MM.1S (cell line): Measurements from ENCODE around the gene CIT.

Source experiments
- DNase-seq: peaks from one replicate; pipeline ENCODE4 v3.0.0-alpha.2; 2015
- H2AFZ ChIP-seq: fragments of 300-600 bp; sonication (generic); 2 replicates; pipeline ENCODE4 v1.6.0; 2016; ENCODE audit warnings: antibody characterized with exemption, low read length
- H3F3A ChIP-seq: fragments of 300-600 bp; sonication (generic); 2 replicates; pipeline ENCODE4 v1.6.1; 2016; ENCODE audit warnings: mild to moderate bottlenecking, antibody characterized with exemption, low read length, moderate library complexity, mixed read lengths; ENCODE audit not compliant: insufficient read depth
- H3K27ac ChIP-seq: fragments of 300-600 bp; sonication (generic); 2 replicates; pipeline ENCODE4 v1.5.1; 2016; ENCODE audit warnings: mild to moderate bottlenecking, low read length
- H3K27me3 ChIP-seq: fragments of 300-600 bp; sonication (generic); replicated peaks from 2 replicates; pipeline ENCODE4 v1.6.0; 2016; ENCODE audit warnings: low read length; ENCODE audit not compliant: insufficient read depth
- H3K36me3 ChIP-seq: fragments of 300-600 bp; sonication (generic); replicated peaks from 2 replicates; pipeline ENCODE4 v1.6.1; 2016; ENCODE audit warnings: mild to moderate bottlenecking, low read length, mixed read lengths; ENCODE audit not compliant: insufficient read depth
- H3K4me1 ChIP-seq: fragments of 300-600 bp; sonication (generic); 2 replicates; pipeline ENCODE4 v1.6.1; 2016; ENCODE audit warnings: low read length, mixed read lengths
- H3K4me2 ChIP-seq: fragments of 300-600 bp; sonication (generic); 2 replicates; pipeline ENCODE4 v1.6.0; 2016; ENCODE audit warnings: low read depth, low read length
- H3K4me3 ChIP-seq: fragments of 300-600 bp; sonication (generic); 2 replicates; pipeline ENCODE4 v1.5.1; 2016; ENCODE audit warnings: low read length, mixed read lengths
- H3K79me2 ChIP-seq: fragments of 300-600 bp; sonication (generic); 2 replicates; pipeline ENCODE4 v1.6.1; 2016; ENCODE audit warnings: mixed run types, low read length, mixed read lengths
- H3K9ac ChIP-seq: fragments of 300-600 bp; sonication (generic); 2 replicates; pipeline ENCODE4 v1.6.1; 2016; ENCODE audit warnings: low read length, mixed read lengths
- H3K9me2 ChIP-seq: fragments of 300-600 bp; sonication (generic); replicated peaks from 2 replicates; pipeline ENCODE4 v1.6.1; 2016; ENCODE audit warnings: mild to moderate bottlenecking, low read length, mixed read lengths; ENCODE audit not compliant: insufficient read depth
- H3K9me3 ChIP-seq: fragments of 300-600 bp; sonication (generic); replicated peaks from 2 replicates; pipeline ENCODE4 v1.6.1; 2016; ENCODE audit warnings: mild to moderate bottlenecking, low read length, mixed read lengths; ENCODE audit not compliant: insufficient read depth
- H4K20me1 ChIP-seq: fragments of 300-600 bp; sonication (generic); 2 replicates; pipeline ENCODE4 v1.6.1; 2016; ENCODE audit warnings: mild to moderate bottlenecking, low read length, moderate library complexity, mixed read lengths; ENCODE audit not compliant: insufficient read depth
- CTCF ChIP-seq: fragments of 300-600 bp; sonication (generic); IDR thresholded peaks from 2 replicates; pipeline ENCODE4 v1.5.1; 2016; ENCODE audit warnings: antibody characterized with exemption, low read length, mixed read lengths
- EZH2 ChIP-seq: fragments of 300-600 bp; sonication (generic); optimal IDR thresholded peaks from 2 replicates; pipeline ENCODE3; 2017; ENCODE audit warnings: low read depth, mild to moderate bottlenecking, antibody characterized with exemption, low read length, mixed read lengths
- EZH2phosphoT487 ChIP-seq: fragments of 300-600 bp; sonication (generic); IDR thresholded peaks from 2 replicates; pipeline ENCODE4 v1.6.1; 2018; ENCODE audit warnings: antibody characterized with exemption, low read length

CIT gene

GRCh38 chr12:119770146-119770545 is 107.0 kb downstream of the CIT start:
- H3F3A ChIP-seq: no peaks in the 10 kb centered on the region

GRCh38 chr12:119762619-119763018 is 114.5 kb downstream of the CIT start:
- Histone ChIP-seq H4K20me1 (no peaks in the 10 kb centered on the region), H3K4me3 (no peak overlapping the region), H3K9ac (no peak overlapping the region), H3K4me2 (no peak overlapping the region), H3K9me3 (no peaks in the 10 kb centered on the region), H3K27ac (no peak overlapping the region), H3F3A (no peaks in the 10 kb centered on the region), H3K27me3 (no peaks in the 10 kb centered on the region), H2AFZ (no peak overlapping the region), H3K79me2 (no peaks in the 10 kb centered on the region), H3K4me1 (no peaks in the 10 kb centered on the region), H3K9me2 (no peaks in the 10 kb centered on the region), H3K36me3 (no peaks in the 10 kb centered on the region)
- no peak for TF ChIP-seq EZH2
- no peak for TF ChIP-seq EZH2phosphoT487
- TF ChIP-seq CTCF: no peak
- no peak for DNase-seq

More at GRCh38 chr12:119770146-119770545, 107.0 kb downstream of the CIT start:
- no peaks in the 10 kb centered on the region for H3K9me2 ChIP-seq
- no peak for DNase-seq
- H3K9ac ChIP-seq: no peak overlapping the region
- no peaks in the 10 kb centered on the region for H3K27me3 ChIP-seq
- H4K20me1 ChIP-seq: no peaks in the 10 kb centered on the region
- no peaks in the 10 kb centered on the region for H3K9me3 ChIP-seq
- H3K36me3 ChIP-seq: no peaks in the 10 kb centered on the region
- H3K4me1 ChIP-seq: no peaks in the 10 kb centered on the region
- H3K4me3 ChIP-seq: no peak overlapping the region
- no peaks in the 10 kb centered on the region for H3K79me2 ChIP-seq
- H2AFZ ChIP-seq: no peak overlapping the region
- no peak overlapping the region for H3K4me2 ChIP-seq
- H3K27ac ChIP-seq: no peak overlapping the region
- no peak for TF ChIP-seq EZH2
- TF ChIP-seq CTCF: no peak
- no peak for TF ChIP-seq EZH2phosphoT487

- Histone ChIP-seq H3K4me1 (no peaks in the 10 kb centered on the region), H2AFZ (no peak overlapping the region), H3F3A (no peaks in the 10 kb centered on the region), H3K9me2 (no peaks in the 10 kb centered on the region), H3K36me3 (no peaks in the 10 kb centered on the region), H3K27me3 (no peaks in the 10 kb centered on the region), H3K9ac (no peak overlapping the region), H3K4me3 (no peak overlapping the region), H4K20me1 (no peaks in the 10 kb centered on the region), H3K9me3 (no peaks in the 10 kb centered on the region), H3K27ac (no peak overlapping the region), H3K79me2 (no peaks in the 10 kb centered on the region), H3K4me2 (no peak overlapping the region)
- no peak for TF ChIP-seq CTCF
- no peak for TF ChIP-seq EZH2
- no peak for DNase-seq
Measured at GRCh38 chr12:119758722-119759121, 118.4 kb downstream of the CIT start.

- Histone ChIP-seq H3K27me3 (no peaks in the 10 kb centered on the region), H3K79me2 (no peaks in the 10 kb centered on the region), H4K20me1 (no peaks in the 10 kb centered on the region), H3K9me2 (no peaks in the 10 kb centered on the region), H3K27ac (no peak overlapping the region), H3K4me2 (no peak overlapping the region), H3K4me3 (no peak overlapping the region), H2AFZ (no peak overlapping the region), H3K9me3 (no peaks in the 10 kb centered on the region), H3K4me1 (no peaks in the 10 kb centered on the region), H3K9ac (no peak overlapping the region), H3K36me3 (no peaks in the 10 kb centered on the region), H3F3A (no peaks in the 10 kb centered on the region)
- no peak for DNase-seq
- TF ChIP-seq EZH2phosphoT487 (no peak), EZH2 (no peak), CTCF (no peak)
Measured at GRCh38 chr12:119758234-119758633, 118.9 kb downstream of the CIT start.
